ENCODE measurements around the gene FICD. TPM values are rescaled to one million over a fixed set of nuclear protein-coding genes. Genes with fewer than 3 reads are reported as not detected.
"Not testable (repeated sequence)": the region's sequence is repeated elsewhere in the genome, so short reads cannot be mapped to it uniquely, and the experiment has no call there.

FICD gene
- total and polyA plus RNA-seq, 12 donors, result 2.7 to 77.5 (median 13.0) TPM

DNA sequence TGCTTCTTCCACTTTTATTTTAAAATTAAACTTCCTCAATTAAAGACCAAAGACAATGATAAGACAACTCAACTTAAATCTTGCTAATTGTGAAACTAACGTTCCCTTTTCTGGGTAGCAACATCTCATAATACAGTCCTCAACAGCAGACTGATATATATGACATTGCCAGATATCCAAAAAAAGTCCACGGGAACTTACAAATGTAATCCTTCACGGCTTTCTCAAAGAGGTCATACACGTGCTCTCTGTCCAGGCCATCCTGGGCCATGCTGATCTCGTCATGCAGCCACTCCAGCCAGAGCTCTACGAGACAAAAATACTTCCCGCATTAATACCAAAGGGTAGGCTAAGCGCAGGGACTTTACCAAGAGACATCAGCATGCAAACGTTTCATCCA lies 32.6 kb downstream of the FICD start:
- no peaks in the 10 kb centered on the region for H3K9me3 ChIP-seq (replicated peaks in 1 of 3)
- intact Hi-C loops (cut with DNase I), result no loop called here
- 74 to 80% (median 76%) methylated on average over 9 of the region's 9 CpGs for WGBS, 4 donors
- TF ChIP-seq POLR2A (IDR thresholded peaks at IDR 0.05), result no peak
- TF ChIP-seq, protein P1, sequence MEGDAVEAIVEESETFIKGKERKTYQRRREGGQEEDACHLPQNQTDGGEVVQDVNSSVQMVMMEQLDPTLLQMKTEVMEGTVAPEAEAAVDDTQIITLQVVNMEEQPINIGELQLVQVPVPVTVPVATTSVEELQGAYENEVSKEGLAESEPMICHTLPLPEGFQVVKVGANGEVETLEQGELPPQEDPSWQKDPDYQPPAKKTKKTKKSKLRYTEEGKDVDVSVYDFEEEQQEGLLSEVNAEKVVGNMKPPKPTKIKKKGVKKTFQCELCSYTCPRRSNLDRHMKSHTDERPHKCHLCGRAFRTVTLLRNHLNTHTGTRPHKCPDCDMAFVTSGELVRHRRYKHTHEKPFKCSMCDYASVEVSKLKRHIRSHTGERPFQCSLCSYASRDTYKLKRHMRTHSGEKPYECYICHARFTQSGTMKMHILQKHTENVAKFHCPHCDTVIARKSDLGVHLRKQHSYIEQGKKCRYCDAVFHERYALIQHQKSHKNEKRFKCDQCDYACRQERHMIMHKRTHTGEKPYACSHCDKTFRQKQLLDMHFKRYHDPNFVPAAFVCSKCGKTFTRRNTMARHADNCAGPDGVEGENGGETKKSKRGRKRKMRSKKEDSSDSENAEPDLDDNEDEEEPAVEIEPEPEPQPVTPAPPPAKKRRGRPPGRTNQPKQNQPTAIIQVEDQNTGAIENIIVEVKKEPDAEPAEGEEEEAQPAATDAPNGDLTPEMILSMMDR (IDR thresholded peaks at IDR 0.05), result no peak
- no peak for DNase-seq
- peaks cover 0 to 16% of the 10 kb centered on the region in 2 donors for H3K4me1 ChIP-seq (replicated peaks in 1 of 2)
- no peak overlapping the region for H3K27ac ChIP-seq
- no peaks in the 10 kb centered on the region for H3K27me3 ChIP-seq
- no peak overlapping the region for H3K4me3 ChIP-seq
- H3K36me3 ChIP-seq (replicated peaks in 1 of 2), result peaks cover 0 to 59% of the 10 kb centered on the region in 2 donors

GRCh38 chr12:108548954-108549521 lies 34.0 kb downstream of the FICD start:
- DNase-seq, result no peak
- TF ChIP-seq POLR2A (IDR thresholded peaks at IDR 0.05), result no peak
- TF ChIP-seq, protein P1 (IDR thresholded peaks at IDR 0.05), result no peak
- H3K27ac ChIP-seq, result no peak overlapping the region
- no peaks in the 10 kb centered on the region for H3K9me3 ChIP-seq (replicated peaks in 1 of 3)
- 64 to 79% (median 66%) methylated on average over 7 of the region's 7 CpGs for WGBS, 4 donors
- peaks cover 0 to 21% of the 10 kb centered on the region in 2 donors for H3K4me1 ChIP-seq (replicated peaks in 1 of 2)
- intact Hi-C loops (cut with DNase I), result no loop called here
- H3K27me3 ChIP-seq, result no peaks in the 10 kb centered on the region
- peaks cover 0 to 47% of the 10 kb centered on the region in 2 donors for H3K36me3 ChIP-seq (replicated peaks in 1 of 2)
- H3K4me3 ChIP-seq, result no peak overlapping the region

GRCh38 chr12:108551535-108551934 lies 36.5 kb downstream of the FICD start:
- H3K4me1 ChIP-seq (replicated peaks in 1 of 2), result peaks cover 0 to 29% of the 10 kb centered on the region in 2 donors
- H3K27ac ChIP-seq, result no peak overlapping the region
- H3K36me3 ChIP-seq (replicated peaks in 1 of 2), result peaks cover 0 to 24% of the 10 kb centered on the region in 2 donors
- no peak for DNase-seq
- H3K4me3 ChIP-seq, result no peak overlapping the region
- intact Hi-C loops (cut with DNase I), result no loop called here
- TF ChIP-seq, protein P1 (IDR thresholded peaks at IDR 0.05), result no peak
- TF ChIP-seq POLR2A (IDR thresholded peaks at IDR 0.05), result no peak
- WGBS, 4 donors, result 79 to 91% (median 84%) methylated on average over 5 of the region's 5 CpGs
- H3K9me3 ChIP-seq (replicated peaks in 1 of 3), result no peaks in the 10 kb centered on the region
- H3K27me3 ChIP-seq, result no peaks in the 10 kb centered on the region

- Histone ChIP-seq H3K4me3 (no peak overlapping the region), H3K9me3 (replicated peaks in 1 of 3) (no peaks in the 10 kb centered on the region), H3K4me1 (replicated peaks in 1 of 2) (peaks cover 0 to 43% of the 10 kb centered on the region in 2 donors), H3K27me3 (no peaks in the 10 kb centered on the region), H3K36me3 (replicated peaks in 1 of 2) (peaks cover 0 to 1% of the 10 kb centered on the region in 2 donors), H3K27ac (no peak overlapping the region)
- intact Hi-C loops (cut with DNase I), result no loop called here
- 90 to 96% (median 93%) methylated on average over 5 of the region's 5 CpGs for WGBS, 4 donors
- no peak for DNase-seq
- no peak for TF ChIP-seq POLR2A (IDR thresholded peaks at IDR 0.05)
- TF ChIP-seq, protein P1 (IDR thresholded peaks at IDR 0.05), result no peak
Measured at GRCh38 chr12:108553799-108554198, 38.7 kb downstream of the FICD start.

DNA sequence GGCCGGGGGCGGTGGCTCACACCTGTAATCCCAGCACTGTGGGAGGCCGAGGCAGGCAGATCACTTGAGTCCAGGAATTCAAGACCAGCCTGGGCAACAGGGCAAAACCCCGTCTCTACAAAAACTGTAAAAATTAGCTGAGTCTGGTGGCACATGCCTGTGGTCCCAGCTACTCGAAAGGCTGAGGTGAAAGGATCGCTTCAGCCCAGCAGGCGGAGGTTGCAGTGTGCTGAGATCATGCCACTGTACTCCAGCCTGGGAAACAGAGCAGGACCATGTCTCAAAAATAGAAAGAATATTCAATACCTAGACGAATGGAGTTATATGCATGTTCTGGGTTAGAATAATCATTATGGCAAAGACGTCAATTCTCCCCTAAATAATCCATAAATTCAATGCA lies 40.3 kb downstream of the FICD start:
- H3K4me3 ChIP-seq; H3K36me3 ChIP-seq (replicated peaks in 1 of 2); H3K9me3 ChIP-seq (replicated peaks in 1 of 3); intact Hi-C loops (cut with DNase I); H3K27me3 ChIP-seq; H3K27ac ChIP-seq; DNase-seq: not testable (repeated sequence)
- 82 to 93% (median 92%) methylated on average over 9 of the region's 9 CpGs for WGBS, 4 donors
- peaks cover 8 to 59% of the 10 kb centered on the region in 2 donors for H3K4me1 ChIP-seq (replicated peaks in 1 of 2)
